Measurements from ENCODE around the gene CCDC121. TPM values are rescaled to one million over a fixed set of nuclear protein-coding genes. Genes with fewer than 3 reads are reported as not detected.

Gene CCDC121
- total RNA-seq, 5 donors from 2014 or later (not counting 1 experiment from before 2014, with no cell fraction given) = 0.49 to 1.4 (median 1.2) TPM

DNA sequence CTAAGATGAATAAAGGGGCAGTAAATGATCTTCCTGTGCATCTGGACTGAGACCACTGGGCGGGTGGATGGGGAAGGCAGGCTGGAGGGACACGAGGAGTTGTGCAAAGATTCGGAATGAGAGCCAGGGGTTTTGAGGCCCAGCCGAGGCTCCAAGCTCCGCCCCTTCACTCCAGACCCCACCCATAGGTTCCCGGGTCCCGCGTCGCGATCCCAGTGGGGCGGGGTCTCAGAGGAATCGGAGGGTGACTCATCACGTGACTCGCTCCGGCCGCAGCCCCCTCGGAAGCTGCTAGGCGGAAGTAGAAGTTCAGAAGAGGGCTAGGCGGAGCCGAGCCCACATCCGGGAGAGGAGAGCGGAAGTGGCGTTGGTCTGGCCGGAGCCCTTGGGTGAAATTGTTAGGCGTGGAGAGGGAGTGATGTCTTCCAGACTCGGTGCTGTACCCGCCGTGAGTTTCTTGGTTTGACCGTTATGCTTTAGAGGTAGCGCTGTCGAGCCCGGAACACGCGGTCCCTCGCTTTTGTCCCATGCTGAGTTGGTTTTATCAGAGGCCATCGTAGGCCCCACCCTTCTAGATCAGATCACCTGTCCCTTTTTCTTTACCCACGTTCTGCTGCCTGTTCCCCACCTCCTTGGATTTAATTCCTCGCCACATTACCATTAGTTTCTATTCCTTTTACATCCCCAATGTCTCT lies 46.0 kb downstream of the CCDC121 start, which contains the start of gene ZNF512:
ZNF512 (plus strand) TSS at position 348 of the 695 bp plus-strand sequence; CDS start at position 419, 71 bp downstream.
- peak; percentile 81 to 89 (median 87) for ATAC-seq (replicated peaks in 1 of 4)
- peak; percentile 55 to 82 (median 64) for DNase-seq
- Histone ChIP-seq H3K27me3 (replicated peaks in 1 of 2; ENCODE audit: control insufficient read depth in 2 of 2, extremely low read depth in 1 of 2, insufficient read depth in 2 of 2, low read length in 1 of 2) (no peaks in the 10 kb centered on the region), H3K36me3 (ENCODE audit: control insufficient read depth in 2 of 2, extremely low read depth in 1 of 2, insufficient read depth in 1 of 2, low read length in 1 of 2) (no peaks in the 10 kb centered on the region), H3K9me3 (peaks cover under 1% of the 10 kb centered on the region), H3K27ac (ENCODE audit: low read length) (peak within 1 kb of the TSS; percentile 70), H3K4me3 (ENCODE audit: control insufficient read depth in 1 of 2, extremely low read depth in 1 of 2, low read length in 1 of 2) (peak within 1 kb of the TSS; percentile 62 to 92), H3K4me1 (ENCODE audit: control insufficient read depth in 1 of 2, extremely low read depth in 1 of 2, insufficient read depth in 2 of 2, low read length in 2 of 2) (peaks cover 21 to 27% of the 10 kb centered on the region in 2 experiments)
- peaks cover 48 to 53% (median 50%) of the 10 kb centered on the region in 3 donors for H3K4me1 Mint-ChIP-seq
- H3K27me3 Mint-ChIP-seq = no peaks in the 10 kb centered on the region
- peaks cover 3 to 20% (median 5%) of the 10 kb centered on the region in 3 donors for H3K9me3 Mint-ChIP-seq
- peaks cover 16% of the 10 kb centered on the region for H3K36me3 Mint-ChIP-seq
- 0% methylated on average over 31 of the region's 38 CpGs for WGBS (ENCODE audit: insufficient coverage)
- CTCF ChIA-PET = no interaction called here
- POLR2A ChIA-PET = no interaction called here
- H3K4me3 Mint-ChIP-seq = peak within 1 kb of the TSS; percentile 89 to 94 (median 91)
- peak within 1 kb of the TSS; percentile 89 to 92 for H3K27ac Mint-ChIP-seq

DNA sequence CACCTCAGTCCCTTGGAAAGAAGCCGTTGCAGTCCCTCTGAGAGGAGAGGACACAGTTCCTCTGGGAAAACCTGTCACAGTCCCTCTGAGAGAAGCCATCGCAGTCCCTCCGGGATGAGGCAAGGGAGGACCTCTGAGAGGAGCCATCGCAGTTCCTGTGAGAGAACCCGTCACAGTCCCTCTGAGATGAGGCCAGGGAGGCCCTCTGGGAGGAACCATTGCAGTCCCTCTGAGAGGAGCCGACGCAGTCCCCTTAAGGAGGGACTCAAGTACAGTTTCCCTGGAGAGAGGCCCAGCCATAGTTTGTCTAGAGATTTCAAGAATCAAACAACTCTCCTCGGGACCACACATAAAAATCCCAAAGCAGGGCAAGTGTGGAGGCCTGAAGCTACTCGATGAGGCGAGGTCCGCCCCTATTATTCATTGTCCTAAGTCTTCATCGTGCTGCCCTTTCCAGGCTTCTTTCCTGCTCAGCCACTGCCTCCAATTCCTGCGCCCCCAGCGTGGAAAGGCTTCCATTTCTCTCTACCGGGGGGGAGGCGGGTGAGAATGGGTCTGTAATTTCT lies 46.6 kb downstream of the CCDC121 start:
- Histone ChIP-seq H3K9me3 (no peaks in the 10 kb centered on the region), H3K36me3 (ENCODE audit: control insufficient read depth in 2 of 2, extremely low read depth in 1 of 2, insufficient read depth in 1 of 2, low read length in 1 of 2) (no peaks in the 10 kb centered on the region), H3K4me1 (ENCODE audit: control insufficient read depth in 1 of 2, extremely low read depth in 1 of 2, insufficient read depth in 2 of 2, low read length in 2 of 2) (peaks cover 21 to 27% of the 10 kb centered on the region in 2 experiments), H3K4me3 (ENCODE audit: control insufficient read depth in 1 of 2, extremely low read depth in 1 of 2, low read length in 1 of 2) (peak overlapping the region in 1 of 2 donors; percentile 62), H3K27ac (ENCODE audit: low read length) (peak overlapping the region; percentile 70), H3K27me3 (replicated peaks in 1 of 2; ENCODE audit: control insufficient read depth in 2 of 2, extremely low read depth in 1 of 2, insufficient read depth in 2 of 2, low read length in 1 of 2) (no peaks in the 10 kb centered on the region)
- ChIA-PET CTCF (no interaction called here), POLR2A (no interaction called here)
- DNase-seq = peak in 3 of 35 experiments; percentile 2 to 22 (median 14)
- no peaks in the 10 kb centered on the region for H3K27me3 Mint-ChIP-seq
- H3K36me3 Mint-ChIP-seq = peaks cover 15% of the 10 kb centered on the region
- ATAC-seq (replicated peaks in 1 of 4) = peak in 1 of 4 experiments; percentile 3
- H3K4me3 Mint-ChIP-seq = peak overlapping the region; percentile 89 to 94 (median 91)
- H3K9me3 Mint-ChIP-seq = peaks cover 3 to 24% (median 8%) of the 10 kb centered on the region in 3 donors
- peaks cover 46 to 48% (median 47%) of the 10 kb centered on the region in 3 donors for H3K4me1 Mint-ChIP-seq
- H3K27ac Mint-ChIP-seq = peak overlapping the region; percentile 89 to 92
- 100% methylated on average over 8 of the region's 16 CpGs for WGBS (ENCODE audit: insufficient coverage)

DNA sequence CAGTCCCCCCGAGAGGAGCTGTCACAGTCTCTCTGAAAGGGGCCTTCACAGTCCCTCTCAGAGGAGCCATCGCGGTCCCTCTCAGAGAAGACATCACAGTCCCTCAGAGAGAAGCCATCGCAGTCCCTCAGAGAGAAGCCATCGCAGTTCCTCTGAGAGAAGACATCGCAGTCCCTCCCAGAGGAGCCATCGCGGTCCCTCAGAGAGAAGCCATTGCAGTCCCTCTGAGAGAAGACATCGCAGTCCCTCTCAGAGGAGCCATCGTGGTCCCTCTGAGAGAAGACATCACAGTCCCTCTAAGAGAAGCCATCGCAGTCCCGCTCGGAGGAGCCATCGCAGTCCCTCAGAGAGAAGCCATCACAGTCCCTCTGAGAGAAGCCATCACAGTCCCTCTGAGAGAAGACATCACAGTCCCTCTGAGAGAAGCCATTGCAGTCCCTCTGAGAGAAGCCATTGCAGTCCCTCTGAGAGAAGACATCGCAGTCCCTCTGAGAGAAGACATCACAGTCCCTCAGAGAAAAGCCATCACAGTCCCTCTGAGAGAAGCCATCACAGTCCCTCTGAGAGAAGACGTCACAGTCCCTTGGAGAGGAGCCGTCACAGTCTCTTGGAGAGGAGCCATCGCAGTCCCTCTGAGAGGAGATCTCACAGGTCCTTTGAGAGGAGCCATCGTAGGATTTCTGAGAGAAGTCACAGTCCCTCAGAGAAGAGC lies 47.2 kb downstream of the CCDC121 start:
- peaks cover 10% of the 10 kb centered on the region for H3K36me3 Mint-ChIP-seq
- Histone ChIP-seq H3K36me3 (ENCODE audit: control insufficient read depth in 2 of 2, extremely low read depth in 1 of 2, insufficient read depth in 1 of 2, low read length in 1 of 2) (no peaks in the 10 kb centered on the region), H3K4me3 (ENCODE audit: control insufficient read depth in 1 of 2, extremely low read depth in 1 of 2, low read length in 1 of 2) (no peak overlapping the region), H3K27ac (ENCODE audit: low read length) (peak overlapping the region; percentile 70), H3K9me3 (no peaks in the 10 kb centered on the region), H3K4me1 (ENCODE audit: control insufficient read depth in 1 of 2, extremely low read depth in 1 of 2, insufficient read depth in 2 of 2, low read length in 2 of 2) (peaks cover 21 to 26% of the 10 kb centered on the region in 2 experiments), H3K27me3 (replicated peaks in 1 of 2; ENCODE audit: control insufficient read depth in 2 of 2, extremely low read depth in 1 of 2, insufficient read depth in 2 of 2, low read length in 1 of 2) (no peaks in the 10 kb centered on the region)
- ChIA-PET POLR2A (interaction anchor here in 1 of 2 donors (0.6 kb wide), 1 partner anchor 48 kb away, joined by 6 read pairs; no protein-coding TSS in a partner anchor), CTCF (no interaction called here)
- peak overlapping the region; percentile 89 to 94 (median 91) for H3K4me3 Mint-ChIP-seq
- peaks cover 3 to 24% (median 8%) of the 10 kb centered on the region in 3 donors for H3K9me3 Mint-ChIP-seq
- ATAC-seq (replicated peaks in 1 of 4) (no peak), DNase-seq (no peak)
- 93% methylated on average over 19 of the region's 19 CpGs for WGBS (ENCODE audit: insufficient coverage)
- peaks cover 40 to 42% (median 41%) of the 10 kb centered on the region in 3 donors for H3K4me1 Mint-ChIP-seq
- H3K27ac Mint-ChIP-seq = peak overlapping the region; percentile 53 to 87
- no peaks in the 10 kb centered on the region for H3K27me3 Mint-ChIP-seq

Other genes with a start within 250 kb of the CCDC121 start
- gene ZNF513, start 248.3 kb downstream of the CCDC121 start, total RNA-seq = 10 to 100 TPM; 20.6 to 27.0 (median 21.9) TPM
- gene PPM1G, start 219.4 kb downstream of the CCDC121 start, total RNA-seq = 10 to 100 TPM; 40.9 to 65.9 (median 62.4) TPM
- 100 to 1,000 TPM in 4 of 5 donors, 10 to 100 TPM in 1; 99.1 to 187 (median 109) TPM for gene NRBP1, start 200.4 kb downstream of the CCDC121 start, total RNA-seq
- 10 to 100 TPM; 12.3 to 21.1 (median 19.7) TPM for gene KRTCAP3, start 186.6 kb downstream of the CCDC121 start, total RNA-seq
- 10 to 100 TPM; 14.6 to 25.3 (median 17.3) TPM for gene IFT172, start 139.3 kb downstream of the CCDC121 start, total RNA-seq
- gene FNDC4, start 133.8 kb downstream of the CCDC121 start, total RNA-seq = under 1 TPM; 0.13 to 0.98 (median 0.50) TPM
- gene GCKR, start 132.2 kb downstream of the CCDC121 start, total RNA-seq = under 1 TPM in 2 of 5 donors, not detected in 3; 0.23 to 0.28 TPM
- gene ZNF512, start 46.0 kb downstream of the CCDC121 start, total RNA-seq = 10 to 100 TPM; 38.9 to 52.1 (median 49.7) TPM
- 10 to 100 TPM; 27.0 to 32.1 (median 28.9) TPM for gene GPN1, start within 50 bp of the CCDC121 start, total RNA-seq
- 10 to 100 TPM; 39.2 to 53.2 (median 39.3) TPM for gene SUPT7L, start 34.6 kb upstream of the CCDC121 start, total RNA-seq
- gene SLC4A1AP, start 34.9 kb upstream of the CCDC121 start, total RNA-seq = 10 to 100 TPM; 21.1 to 24.2 (median 21.8) TPM
- gene MRPL33, start 142.7 kb upstream of the CCDC121 start, total RNA-seq = 10 to 100 TPM; 25.9 to 39.4 (median 29.7) TPM

Measured in T-cell (primary cell).